ENCODE measurements around the gene DGAT2.
A peak's percentile ranks its signal among the peaks of the same experiment; 100 is the strongest.

Gene DGAT2

GRCh38 chr11:75757651-75758050, 10.9 kb upstream of the DGAT2 start:
- no peak for DNase-seq

- no peak for DNase-seq
Measured at GRCh38 chr11:75759832-75760231, 8.7 kb upstream of the DGAT2 start.

GRCh38 chr11:75760243-75760642, 8.3 kb upstream of the DGAT2 start:
- DNase-seq, result no peak

- DNase-seq, result no peak
Measured at GRCh38 chr11:75760710-75761493, 7.7 kb upstream of the DGAT2 start.

GRCh38 chr11:75762158-75762557, 6.4 kb upstream of the DGAT2 start:
- no peak for DNase-seq

- DNase-seq, result peak; percentile 14 to 19
Measured at GRCh38 chr11:75762885-75763284, 5.7 kb upstream of the DGAT2 start.

- DNase-seq, result no peak
Measured at GRCh38 chr11:75763846-75764245, 4.7 kb upstream of the DGAT2 start.

GRCh38 chr11:75765116-75765515, 3.5 kb upstream of the DGAT2 start:
- no peak for DNase-seq

- no peak for DNase-seq
Measured at GRCh38 chr11:75766443-75767227, 1.9 kb upstream of the DGAT2 start.

- DNase-seq, result no peak
Measured at GRCh38 chr11:75767228-75767572, 1.4 kb upstream of the DGAT2 start.

- DNase-seq, result no peak
Measured at GRCh38 chr11:75767793-75768111, 826 bp upstream of the DGAT2 start.

- DNase-seq, result no peak
Measured at GRCh38 chr11:75768909-75769771, 562 bp downstream of the DGAT2 start.

GRCh38 chr11:75770102-75770501, 1.5 kb downstream of the DGAT2 start:
- no peak for DNase-seq

- DNase-seq, result no peak
Measured at GRCh38 chr11:75771646-75772410, 3.2 kb downstream of the DGAT2 start.

- peak; percentile 39 to 43 for DNase-seq
Measured at GRCh38 chr11:75773595-75774353, 5.2 kb downstream of the DGAT2 start.

GRCh38 chr11:75775056-75775455, 6.5 kb downstream of the DGAT2 start:
- DNase-seq, result no peak

- no peak for DNase-seq
Measured at GRCh38 chr11:75776546-75776945, 8.0 kb downstream of the DGAT2 start.

- DNase-seq, result peak; percentile 23 to 30
Measured at GRCh38 chr11:75777461-75778110, 9.0 kb downstream of the DGAT2 start.

- no peak for DNase-seq
Measured at GRCh38 chr11:75778962-75779361, 10.4 kb downstream of the DGAT2 start.

- no peak for DNase-seq
Measured at GRCh38 chr11:75779960-75780359, 11.4 kb downstream of the DGAT2 start.

GRCh38 chr11:75780888-75781287, 12.3 kb downstream of the DGAT2 start:
- DNase-seq, result no peak

All from Kasumi-1 (cell line).